GM10266 (cell line): ENCODE data around the gene PCSK6.
"Not testable (repeated sequence)": the region's sequence is repeated elsewhere in the genome, so short reads cannot be mapped to it uniquely, and the experiment has no call there.

Experiments
- DNase-seq: peaks from one replicate; pipeline ENCODE4 v3.0.0; 2012; ENCODE audit errors: extremely low spot score
- TF ChIP-seq, protein P1 (sequence below): IDR thresholded peaks from 2 replicates; pipeline ENCODE4 v1.5.1; 2012; ENCODE audit warnings: mild to moderate bottlenecking, low read depth; ENCODE audit not compliant: control insufficient read depth, insufficient read depth; ENCODE audit errors: missing control alignments

PCSK6 gene

DNA sequence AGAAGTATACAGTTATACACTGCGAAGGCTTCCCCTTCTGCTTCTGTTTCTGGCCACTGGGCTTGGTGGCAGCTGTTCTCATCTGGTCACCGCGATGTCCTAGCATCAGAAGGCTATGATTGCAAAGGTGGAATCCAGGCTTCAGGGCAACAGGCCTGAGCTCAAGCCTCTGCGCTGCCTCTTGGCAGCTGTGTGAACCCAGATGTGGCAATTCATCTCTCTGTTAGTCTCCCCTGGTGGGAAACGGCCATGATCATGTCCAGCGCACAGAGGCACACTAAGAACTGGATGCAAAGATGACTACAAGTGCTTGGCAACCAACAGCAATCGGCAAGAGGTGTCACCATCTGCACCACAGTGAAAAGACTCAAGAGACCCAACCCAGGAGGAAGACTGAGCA, 78.9 kb downstream of the PCSK6 start:
- no peak for DNase-seq
- TF ChIP-seq, protein P1, sequence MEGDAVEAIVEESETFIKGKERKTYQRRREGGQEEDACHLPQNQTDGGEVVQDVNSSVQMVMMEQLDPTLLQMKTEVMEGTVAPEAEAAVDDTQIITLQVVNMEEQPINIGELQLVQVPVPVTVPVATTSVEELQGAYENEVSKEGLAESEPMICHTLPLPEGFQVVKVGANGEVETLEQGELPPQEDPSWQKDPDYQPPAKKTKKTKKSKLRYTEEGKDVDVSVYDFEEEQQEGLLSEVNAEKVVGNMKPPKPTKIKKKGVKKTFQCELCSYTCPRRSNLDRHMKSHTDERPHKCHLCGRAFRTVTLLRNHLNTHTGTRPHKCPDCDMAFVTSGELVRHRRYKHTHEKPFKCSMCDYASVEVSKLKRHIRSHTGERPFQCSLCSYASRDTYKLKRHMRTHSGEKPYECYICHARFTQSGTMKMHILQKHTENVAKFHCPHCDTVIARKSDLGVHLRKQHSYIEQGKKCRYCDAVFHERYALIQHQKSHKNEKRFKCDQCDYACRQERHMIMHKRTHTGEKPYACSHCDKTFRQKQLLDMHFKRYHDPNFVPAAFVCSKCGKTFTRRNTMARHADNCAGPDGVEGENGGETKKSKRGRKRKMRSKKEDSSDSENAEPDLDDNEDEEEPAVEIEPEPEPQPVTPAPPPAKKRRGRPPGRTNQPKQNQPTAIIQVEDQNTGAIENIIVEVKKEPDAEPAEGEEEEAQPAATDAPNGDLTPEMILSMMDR, result no peak

DNA sequence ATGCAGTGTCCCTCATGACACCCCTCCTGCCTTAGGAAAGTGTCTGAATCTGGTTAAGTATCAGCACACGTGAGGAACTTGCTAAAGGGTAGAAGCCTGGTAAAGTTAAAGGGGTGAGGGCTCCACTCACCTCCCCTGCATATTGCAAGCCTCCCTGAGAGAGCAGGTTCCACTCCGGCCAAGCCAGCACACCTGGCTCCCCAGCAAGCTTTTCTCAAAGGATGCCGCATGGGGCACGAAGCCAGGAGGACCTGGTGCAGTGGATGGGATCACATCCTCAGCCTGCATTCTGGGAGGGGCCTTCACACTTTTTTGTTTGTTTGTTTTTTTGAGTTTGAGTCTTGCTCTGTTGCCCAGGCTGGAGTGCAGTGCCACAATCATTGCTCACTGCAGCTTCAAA, 79.9 kb downstream of the PCSK6 start:
- TF ChIP-seq, protein P1, result no peak

DNA sequence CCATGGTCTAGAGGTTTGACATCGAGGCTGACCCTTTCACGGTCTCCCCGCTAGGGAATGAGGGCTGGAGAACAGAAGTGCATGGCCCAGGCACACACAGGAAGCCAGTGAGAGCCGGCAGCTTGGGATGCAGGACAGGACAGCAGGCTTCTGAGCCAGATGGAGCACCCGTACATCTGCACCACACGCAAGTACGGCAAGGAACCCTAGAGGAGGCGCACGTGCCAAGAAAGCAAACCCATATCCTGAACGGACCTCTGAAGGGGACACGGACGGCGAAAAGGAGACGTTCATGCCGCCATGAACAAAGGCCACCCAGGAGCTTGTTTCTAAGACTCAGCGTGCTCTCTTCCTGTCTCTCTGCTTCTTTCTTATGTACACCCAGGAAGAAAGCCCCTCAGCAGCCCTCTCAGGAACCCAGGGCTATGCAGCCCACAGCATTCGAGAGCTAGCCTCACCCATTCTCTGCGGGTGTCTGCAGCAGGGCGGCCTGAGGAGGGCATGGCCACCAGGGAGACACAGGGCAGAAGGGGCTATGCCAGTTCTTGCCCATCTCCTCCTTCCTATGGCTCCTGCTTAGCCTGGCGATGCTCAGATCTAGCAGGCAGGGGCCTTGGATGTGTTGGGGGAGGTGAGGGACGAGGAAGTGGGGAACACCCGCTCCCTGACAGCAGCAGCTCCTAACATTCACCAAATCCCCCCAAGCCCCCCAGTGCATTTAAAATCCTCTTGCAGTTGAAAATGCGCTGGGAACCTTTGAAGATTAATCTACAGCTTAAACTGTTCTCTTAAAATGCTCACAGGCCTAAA, 81.3 kb downstream of the PCSK6 start:
- DNase-seq, result no peak
- TF ChIP-seq, protein P1, result no peak

More for the DNA sequence above, 79.9 kb downstream of the PCSK6 start:
- no peak for DNase-seq

DNA sequence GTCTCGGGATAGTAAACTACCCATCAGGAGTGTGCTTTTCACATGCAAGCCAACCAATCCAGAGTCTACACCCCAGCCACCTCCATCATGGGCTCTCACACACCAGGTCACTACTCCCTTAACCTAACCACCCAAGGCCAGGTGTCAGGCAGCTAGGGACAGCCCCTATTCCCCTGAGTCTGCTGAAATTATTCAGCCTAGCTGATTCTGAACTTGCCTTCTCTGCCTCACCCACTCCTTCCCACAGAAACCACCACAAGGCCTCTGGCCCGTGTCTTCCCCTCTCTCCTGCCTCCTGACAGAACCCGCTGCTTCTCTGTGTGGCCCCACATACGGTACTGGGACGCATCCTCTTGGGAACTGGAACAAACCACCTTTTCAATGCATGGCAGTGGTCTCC, 82.1 kb downstream of the PCSK6 start:
- peak; percentile 72 for DNase-seq
- TF ChIP-seq, protein P1, result no peak

DNA sequence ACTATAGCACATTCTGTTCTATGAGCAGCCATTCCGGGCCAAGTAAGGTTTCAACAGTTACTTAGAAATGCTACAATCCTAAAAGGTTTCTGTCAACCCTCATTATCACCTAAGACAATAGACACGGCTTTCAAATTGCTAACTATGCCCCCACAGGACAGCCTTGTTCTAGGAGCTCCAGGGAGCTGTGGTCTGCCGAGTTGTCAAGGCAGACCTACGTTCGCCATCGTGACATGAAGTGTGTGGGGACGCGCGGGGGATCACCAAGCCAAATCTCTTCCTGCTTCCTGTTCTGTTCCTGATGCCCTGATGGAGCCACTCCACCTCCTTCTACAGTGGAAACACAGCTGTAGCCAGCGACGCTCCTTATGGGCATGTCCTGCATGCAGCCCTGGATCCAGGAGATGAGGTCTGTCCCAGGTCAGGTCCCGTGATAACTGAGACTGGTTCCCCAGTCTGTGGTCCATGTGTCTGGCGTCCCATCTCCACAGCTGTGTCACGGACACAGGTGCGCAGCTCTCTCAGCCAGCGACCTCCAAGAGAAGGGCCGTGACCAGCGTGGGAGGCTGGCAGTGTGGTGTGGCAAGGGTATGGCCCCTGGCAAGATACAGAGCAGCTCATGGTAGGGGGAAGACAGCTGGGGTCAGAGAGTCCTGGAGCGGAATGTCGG, 82.8 kb downstream of the PCSK6 start:
- TF ChIP-seq, protein P1, result no peak
- no peak for DNase-seq

DNA sequence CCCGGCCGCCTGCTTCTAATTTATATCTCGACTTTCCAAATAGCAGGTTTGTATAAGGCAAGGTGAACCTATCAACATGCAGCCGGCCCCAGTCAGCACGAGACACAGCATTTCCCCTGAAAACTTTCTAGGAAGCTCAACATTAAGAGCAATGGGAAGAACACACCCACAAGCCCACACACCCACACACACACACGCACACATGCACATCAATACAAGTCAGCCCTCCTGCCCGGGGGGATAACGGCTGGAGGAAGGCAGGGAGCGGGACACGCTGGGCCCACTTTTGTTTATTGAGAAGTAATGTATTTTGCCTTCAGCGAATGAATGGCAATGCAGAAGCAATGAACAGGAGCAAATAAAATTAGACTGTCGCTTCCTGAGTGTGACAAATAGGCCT, 83.5 kb downstream of the PCSK6 start:
- TF ChIP-seq, protein P1, result no peak
- DNase-seq, result no peak

DNA sequence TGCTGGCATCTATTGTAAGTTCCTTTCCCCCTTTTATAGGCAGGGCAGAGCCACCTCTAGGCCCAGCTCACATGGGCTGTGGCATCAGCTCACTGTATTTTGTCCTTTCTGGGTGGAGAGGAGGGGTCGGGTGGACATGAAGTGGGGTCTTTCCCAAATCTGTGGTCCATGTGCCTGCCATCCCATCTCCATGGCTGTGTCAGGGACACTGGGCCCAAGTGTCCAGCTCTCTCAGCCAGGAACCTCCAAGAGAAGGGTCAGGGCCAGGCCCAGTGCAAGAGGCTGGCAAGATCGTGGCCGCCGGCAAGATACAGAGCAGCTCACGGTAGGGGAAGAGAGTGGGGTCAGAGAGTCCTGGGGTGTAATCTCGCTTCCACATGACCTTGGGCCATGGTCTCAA, 85.3 kb downstream of the PCSK6 start:
- TF ChIP-seq, protein P1, result no peak
- no peak for DNase-seq

- DNase-seq, result not testable (repeated sequence)
Observed at GRCh38 chr15:101402883-101403282, 86.6 kb downstream of the PCSK6 start.
